Measurements from ENCODE around the gene CNR2.
"Not testable (repeated sequence)": the region's sequence is repeated elsewhere in the genome, so short reads cannot be mapped to it uniquely, and the experiment has no call there.

Gene CNR2

DNA sequence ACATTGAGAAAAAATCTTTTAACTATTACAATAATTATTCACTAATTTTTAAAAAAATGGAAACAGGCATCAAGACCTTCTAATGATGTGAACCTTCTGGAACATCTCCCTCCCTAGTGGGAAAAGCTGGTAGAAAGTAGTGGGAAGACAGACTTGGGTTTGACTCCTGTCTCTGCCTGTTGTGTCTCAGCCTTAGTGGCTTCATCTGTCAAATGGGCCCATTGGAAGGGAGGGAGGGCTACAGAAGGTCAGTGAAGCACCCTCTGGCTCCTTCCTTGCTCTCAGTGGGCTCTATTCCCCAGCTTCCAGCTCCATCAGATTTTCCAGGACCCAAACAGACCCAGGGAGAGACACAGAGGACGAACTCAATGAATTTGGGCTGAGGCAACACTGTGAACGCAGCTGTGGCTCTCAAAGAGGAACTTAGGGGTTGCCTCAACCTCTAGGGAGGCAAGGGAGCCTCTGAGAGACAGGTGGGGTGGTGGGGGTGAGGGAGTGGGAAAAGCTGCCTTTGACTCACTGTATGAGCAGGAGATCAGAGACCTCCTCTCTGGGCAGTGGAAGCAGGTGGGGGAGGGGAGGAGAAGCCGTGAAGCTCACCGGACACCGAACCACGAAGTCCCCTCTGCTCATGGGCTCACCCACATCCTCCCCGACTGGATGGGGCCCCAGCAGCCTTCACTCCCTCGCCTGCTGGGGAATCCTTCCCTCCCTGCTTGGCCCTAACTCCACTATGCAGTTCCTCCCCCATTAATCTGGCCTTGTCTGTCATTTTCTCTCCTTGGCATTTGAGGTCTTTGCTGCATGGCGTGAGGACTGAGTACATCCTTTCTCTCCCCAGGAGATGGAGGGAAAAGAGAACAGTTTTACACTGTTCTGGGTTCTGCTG is 4.5 kb downstream of the CNR2 start:
- H3K4me3 ChIP-seq (ENCODE audit: low read length) = peak overlapping the region; percentile 2; the same call in 1 of the 2 replicates
- TF ChIP-seq ZNF274 (IDR thresholded peaks at IDR 0.05; ENCODE audit: low read depth, low read length) = no peak

DNA sequence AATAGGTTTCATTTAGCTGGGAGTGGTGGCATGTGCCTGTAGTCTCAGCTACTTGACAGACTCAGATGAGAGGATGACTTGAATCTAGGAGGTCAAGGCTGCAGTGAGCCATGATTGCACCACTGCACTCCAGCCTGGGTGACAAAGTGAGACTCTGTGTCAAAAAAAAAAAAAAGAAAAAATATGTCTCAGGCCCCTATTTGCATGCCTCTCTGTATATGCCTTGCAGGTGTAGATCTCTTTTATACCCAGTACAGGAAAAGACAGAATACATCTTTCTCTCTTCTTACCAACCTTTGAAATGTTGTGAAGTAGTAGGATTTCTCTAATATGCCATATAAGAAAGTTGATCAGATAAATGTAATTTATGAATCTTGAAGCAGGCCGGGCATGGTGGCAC is 6.4 kb downstream of the CNR2 start:
- TF ChIP-seq ZNF274 (IDR thresholded peaks at IDR 0.05; ENCODE audit: low read depth, low read length) = no peak
- no peak overlapping the region for H3K4me3 ChIP-seq (ENCODE audit: low read length)

DNA sequence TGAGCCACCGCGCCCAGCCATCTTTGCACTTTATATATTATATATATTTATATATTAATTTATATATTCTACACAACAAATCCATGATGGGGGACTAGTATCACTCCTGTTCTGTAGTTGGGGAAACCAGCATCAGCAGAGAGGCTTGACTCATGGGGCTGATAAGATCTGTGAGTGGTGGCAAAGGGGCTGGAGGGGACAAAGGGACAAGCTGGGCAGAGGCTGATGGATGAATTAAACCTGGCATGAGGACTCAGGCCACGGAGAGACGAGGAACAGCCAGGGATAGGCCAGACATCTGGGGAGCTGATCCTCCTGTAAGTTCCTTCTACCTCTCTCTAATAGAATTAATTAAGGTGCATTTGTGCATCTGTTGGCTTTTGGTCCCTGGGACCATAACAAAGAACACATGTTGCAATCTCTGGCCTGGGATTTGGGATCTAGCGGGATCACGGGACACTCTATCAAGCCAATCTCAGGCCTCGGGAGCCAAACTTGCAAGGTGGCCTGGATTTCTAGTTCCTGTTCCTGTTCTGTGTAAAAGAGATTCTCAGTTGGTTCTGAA is 7.6 kb downstream of the CNR2 start:
- no peak for TF ChIP-seq ZNF274 (IDR thresholded peaks at IDR 0.05; ENCODE audit: low read depth, low read length)
- no peak overlapping the region for H3K4me3 ChIP-seq (ENCODE audit: low read length)

DNA sequence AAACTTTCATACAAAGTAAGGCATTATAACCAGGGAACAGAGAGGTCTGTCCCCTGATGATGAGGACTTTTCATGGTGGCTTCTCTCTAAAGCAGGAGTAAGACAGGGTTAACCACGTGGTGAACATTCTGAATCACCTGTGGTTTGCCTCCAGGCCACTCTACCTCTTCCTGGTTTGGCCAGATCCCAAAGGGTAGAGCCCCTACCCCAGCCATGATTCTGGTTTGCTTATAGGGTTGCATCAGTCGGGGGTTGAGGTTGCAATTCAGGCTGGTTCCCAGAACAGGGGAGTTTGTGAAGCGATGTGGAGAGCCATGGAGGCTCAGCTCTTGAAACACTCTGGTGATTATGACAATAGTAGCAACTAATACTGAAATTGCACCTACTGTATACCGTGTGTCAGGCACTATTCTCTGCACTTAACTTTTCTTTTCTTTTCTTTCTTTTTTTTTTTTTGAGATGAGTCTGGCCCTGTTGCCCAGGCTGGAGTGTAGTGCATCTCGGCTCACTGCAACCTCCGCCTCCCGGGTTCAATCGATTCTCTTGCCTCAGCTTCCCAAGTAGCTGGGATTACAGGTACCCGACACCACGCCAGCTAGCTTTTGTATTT is 8.3 kb downstream of the CNR2 start:
- no peak for TF ChIP-seq ZNF274 (IDR thresholded peaks at IDR 0.05; ENCODE audit: low read depth, low read length)
- no peak overlapping the region for H3K4me3 ChIP-seq (ENCODE audit: low read length)

DNA sequence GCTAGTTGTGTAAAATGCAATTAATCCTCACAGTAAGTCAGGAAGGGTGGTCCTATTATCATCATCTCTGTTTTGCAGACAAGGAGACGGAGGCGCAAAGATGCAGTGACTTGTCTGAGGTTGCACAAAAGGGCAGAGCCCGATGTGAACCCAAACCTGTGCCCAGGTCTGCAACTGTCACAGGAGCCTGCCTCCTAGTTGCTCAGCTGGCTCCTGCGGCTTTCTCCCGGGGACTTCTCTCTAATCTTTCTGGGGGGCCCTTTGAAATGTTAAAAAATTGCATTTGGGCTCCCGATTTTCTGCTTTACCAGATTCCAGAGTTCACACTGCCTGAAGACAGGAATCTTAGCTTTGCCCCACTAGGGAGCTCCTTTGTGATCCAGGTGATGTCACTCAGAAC is 9.4 kb downstream of the CNR2 start:
- no peak for TF ChIP-seq ZNF274 (IDR thresholded peaks at IDR 0.05; ENCODE audit: low read depth, low read length)
- H3K4me3 ChIP-seq (ENCODE audit: low read length) = no peak overlapping the region

DNA sequence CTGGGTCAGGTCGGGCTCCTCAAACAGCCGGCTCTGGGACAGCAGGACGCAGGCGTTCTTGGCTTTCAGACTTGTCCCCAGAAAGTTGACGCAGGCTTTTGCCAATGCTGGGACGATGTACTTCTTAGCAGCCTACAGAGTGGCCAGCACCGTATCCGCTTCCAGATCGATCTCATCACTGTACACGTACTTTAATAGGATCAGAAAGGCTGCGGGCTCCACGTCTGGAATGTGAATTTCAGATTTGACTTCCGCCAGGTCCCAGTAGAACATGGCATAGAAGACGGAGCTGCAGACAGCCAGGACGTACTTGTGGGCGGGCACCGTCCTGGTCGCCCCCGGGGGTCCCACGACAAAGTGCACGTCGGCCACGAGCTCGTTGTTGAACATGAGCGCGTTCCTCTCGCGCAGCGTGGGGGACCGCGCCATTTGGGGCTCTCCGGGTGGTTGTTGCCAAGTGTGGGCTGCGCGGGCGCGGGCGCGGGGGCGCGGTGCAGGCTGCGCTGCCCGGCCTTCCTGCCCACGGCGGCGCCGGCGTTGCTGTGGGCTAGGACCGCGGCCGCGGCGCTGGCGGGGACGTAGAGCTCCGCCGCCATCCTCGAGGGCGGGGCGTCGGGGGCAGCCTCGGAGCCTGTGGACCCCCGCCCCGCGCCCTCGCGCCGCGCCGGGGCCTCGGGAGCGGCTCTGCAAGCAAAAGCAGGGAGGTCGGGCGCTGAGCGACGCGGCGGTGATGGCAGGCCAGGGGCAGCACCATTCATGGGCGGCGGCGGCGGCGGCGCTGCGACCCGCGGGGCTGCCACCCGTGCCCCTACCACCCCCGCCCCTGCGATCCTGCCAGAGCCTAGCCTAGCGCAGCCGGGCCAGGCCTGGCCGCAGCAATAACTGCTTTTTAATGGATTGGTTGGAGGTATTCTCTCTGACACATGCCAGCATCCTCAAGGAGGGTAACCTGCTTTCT is 10.6 kb downstream of the CNR2 start:
- no peak for TF ChIP-seq ZNF274 (IDR thresholded peaks at IDR 0.05; ENCODE audit: low read depth, low read length)
- no peak overlapping the region; the same call in 1 of the 2 replicates for H3K4me3 ChIP-seq (ENCODE audit: low read length)

DNA sequence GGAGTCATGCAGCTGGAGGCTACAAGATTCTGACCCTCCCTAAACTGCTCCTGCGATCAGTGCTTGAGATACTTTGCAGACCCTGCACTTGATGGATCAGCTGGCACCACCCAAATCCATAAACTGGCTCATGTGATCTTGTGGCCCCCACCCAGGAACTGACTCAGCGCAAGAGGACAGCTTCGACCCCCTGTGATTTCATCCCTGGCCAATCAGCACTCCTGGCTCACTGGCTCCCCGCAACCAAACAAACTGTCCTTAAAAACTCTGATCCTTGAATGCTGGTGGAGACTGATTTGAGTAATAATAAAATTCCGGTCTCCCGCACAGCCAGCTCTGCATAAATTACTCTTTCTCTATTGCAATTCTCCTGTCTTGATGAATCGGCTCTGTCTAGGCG is 13.1 kb downstream of the CNR2 start:
- not testable (repeated sequence) for H3K4me3 ChIP-seq (ENCODE audit: low read length)

DNA sequence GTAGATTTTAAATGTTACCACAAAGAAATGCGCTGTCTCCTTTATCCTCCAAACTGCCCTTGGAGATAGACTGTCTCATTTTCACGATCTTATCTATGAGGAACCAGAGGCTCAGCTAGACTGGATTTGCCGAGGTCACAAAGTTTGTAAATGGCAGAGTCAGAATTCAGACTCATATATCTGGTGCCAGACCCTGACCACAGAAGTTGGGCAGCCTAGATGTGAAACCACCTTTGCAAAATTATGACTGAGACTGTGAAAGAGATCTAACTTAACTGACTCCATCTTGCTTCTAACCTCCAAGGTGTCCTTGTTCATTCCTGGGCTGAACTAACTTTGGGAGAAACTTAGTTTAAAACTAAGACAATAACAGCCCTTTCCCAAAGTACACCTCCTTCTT is 14.1 kb downstream of the CNR2 start:
- no peak overlapping the region for H3K4me3 ChIP-seq (ENCODE audit: low read length)

DNA sequence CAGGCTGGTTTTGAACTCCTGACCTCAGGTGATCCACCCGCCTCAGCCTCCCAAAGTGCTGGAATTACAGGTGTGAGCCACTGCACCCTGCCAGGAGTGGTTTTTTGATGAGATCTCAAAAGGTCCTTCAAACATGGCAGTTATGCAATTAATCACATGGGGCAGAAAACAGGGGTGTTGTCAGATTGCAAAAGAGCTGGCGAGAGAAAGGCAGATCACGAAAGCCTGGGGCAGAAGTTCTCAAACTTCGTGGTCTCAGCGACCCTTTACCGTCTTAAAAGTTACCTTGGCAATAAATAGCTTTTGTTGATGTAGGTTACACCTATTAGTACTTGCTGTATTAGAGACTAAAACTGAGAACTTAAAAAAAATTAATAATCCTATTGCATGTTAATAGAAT is 16.1 kb downstream of the CNR2 start:
- TF ChIP-seq ZNF274 (IDR thresholded peaks at IDR 0.05; ENCODE audit: low read depth, low read length) = no peak
- no peak overlapping the region for H3K4me3 ChIP-seq (ENCODE audit: low read length)

More for the DNA sequence above, 14.1 kb downstream of the CNR2 start:
- no peak for TF ChIP-seq ZNF274 (IDR thresholded peaks at IDR 0.05; ENCODE audit: low read depth, low read length)

DNA sequence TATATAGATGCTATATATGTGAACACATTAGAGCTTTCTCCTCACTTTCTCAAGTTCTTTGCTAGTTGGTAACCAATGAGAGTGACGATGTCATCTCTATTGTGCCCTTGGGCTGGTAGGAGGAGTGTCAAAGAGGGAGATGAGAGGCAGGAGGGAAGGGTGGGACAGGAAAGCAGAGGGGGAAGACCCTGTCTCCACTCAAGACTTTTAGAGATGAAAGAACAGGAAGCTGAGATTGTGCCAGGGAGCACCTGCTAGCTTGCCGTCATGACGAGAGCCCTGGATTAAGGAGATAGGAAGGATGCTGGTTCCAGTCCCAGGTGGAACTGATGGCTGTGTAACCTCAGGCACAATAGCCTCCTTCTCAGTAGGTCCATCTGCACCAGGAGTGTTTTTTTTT is 16.7 kb downstream of the CNR2 start:
- no peak for TF ChIP-seq ZNF274 (IDR thresholded peaks at IDR 0.05; ENCODE audit: low read depth, low read length)
- H3K4me3 ChIP-seq (ENCODE audit: low read length) = no peak overlapping the region

DNA sequence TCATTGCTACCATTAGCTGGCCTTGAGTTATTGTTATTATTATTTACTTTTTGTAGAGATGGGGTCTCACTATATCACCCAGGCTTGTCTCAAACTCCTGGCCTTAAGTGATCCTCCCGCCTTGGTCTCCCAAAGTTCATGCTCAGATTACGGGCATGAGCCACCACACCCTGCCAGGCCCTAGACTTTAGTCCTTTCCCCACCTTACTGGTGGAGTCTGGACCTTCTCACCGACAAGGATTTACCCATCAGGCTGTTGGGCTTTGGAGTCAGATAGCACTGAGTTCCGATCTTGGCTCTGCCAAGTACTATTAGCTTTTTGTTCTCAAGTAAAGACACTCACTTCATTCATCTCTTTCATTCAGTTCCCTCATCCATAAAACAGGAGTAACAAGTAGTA is 17.2 kb downstream of the CNR2 start:
- no peak for TF ChIP-seq ZNF274 (IDR thresholded peaks at IDR 0.05; ENCODE audit: low read depth, low read length)
- H3K4me3 ChIP-seq (ENCODE audit: low read length) = no peak overlapping the region

DNA sequence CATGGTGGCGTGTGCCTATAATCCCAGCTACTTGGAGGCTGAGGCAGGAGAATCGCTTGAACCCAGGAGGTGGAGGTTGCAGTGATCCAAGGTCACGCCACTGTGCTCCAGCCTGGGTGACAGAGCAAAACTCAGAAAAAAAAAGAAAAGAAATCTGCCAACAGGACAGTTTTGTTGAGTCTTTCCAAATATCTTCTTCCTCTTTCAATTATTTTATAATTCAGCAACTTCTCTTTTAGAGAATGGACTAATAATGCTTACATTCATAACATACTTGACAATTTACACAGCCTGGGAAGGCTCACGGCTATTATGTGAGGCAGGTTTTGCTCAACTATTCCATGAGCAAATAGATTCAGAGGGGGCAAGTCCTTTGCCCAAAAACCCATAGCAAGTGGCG is 18.1 kb downstream of the CNR2 start:
- H3K4me3 ChIP-seq (ENCODE audit: low read length) = no peak overlapping the region
- TF ChIP-seq ZNF274 (IDR thresholded peaks at IDR 0.05; ENCODE audit: low read depth, low read length) = no peak

DNA sequence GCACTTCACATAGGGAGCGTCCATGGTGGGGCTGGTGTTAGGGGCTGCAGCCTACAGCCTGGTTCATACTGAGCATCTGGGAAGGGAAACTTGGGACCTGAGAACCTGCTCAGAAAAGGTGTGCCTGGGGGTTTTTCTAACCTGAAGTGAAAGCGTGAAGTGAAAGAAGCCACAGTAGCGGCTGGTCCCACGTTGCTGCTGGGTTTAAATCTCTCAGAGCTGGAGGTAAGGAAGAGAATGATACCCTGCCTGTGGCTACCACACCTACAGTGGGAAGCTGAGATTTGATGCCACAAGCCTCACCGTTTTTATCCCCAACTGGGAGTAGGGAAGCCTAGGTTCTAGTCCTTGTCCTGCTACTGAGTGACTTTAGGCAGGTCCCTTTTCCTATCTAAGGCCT is 24.1 kb downstream of the CNR2 start:
- no peak for TF ChIP-seq ZNF274 (IDR thresholded peaks at IDR 0.05; ENCODE audit: low read depth, low read length)
- H3K4me3 ChIP-seq (ENCODE audit: low read length) = no peak overlapping the region; the same call in 1 of the 2 replicates

DNA sequence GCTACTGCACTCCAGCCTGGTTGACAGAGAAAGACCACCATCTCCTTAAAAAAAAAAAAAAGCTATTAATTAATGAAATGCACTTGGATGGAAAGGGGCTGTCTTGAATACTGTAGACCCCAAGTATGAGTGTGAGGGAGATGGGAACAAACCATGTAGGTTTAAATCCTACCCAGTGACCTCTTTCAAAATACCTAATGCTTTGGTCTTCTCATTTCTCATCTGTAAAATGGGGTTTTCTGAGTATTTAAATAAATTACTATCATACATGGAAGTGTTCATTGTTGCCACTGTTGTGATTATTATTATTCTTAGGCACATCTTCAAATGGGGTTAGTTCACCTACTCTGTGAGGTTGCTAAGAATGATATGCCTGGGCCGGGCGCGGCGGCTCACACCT is 27.9 kb downstream of the CNR2 start:
- H3K4me3 ChIP-seq (ENCODE audit: low read length) = no peak overlapping the region
- no peak for TF ChIP-seq ZNF274 (IDR thresholded peaks at IDR 0.05; ENCODE audit: low read depth, low read length)

All from GM08714 (cell line).